Measurements from ENCODE around the gene MRTFA. TPM values are rescaled to one million over a fixed set of nuclear protein-coding genes. Genes with fewer than 3 reads are reported as not detected.

Gene MRTFA
- total RNA-seq, 4 donors from 2014 or later: 16.5 to 57.8 (median 48.9) TPM

- no peak for TF ChIP-seq CTCF (IDR thresholded peaks at IDR 0.05; ENCODE audit: low read depth)
Measured at GRCh38 chr22:40463017-40463631, 173.4 kb downstream of the MRTFA start.

DNA sequence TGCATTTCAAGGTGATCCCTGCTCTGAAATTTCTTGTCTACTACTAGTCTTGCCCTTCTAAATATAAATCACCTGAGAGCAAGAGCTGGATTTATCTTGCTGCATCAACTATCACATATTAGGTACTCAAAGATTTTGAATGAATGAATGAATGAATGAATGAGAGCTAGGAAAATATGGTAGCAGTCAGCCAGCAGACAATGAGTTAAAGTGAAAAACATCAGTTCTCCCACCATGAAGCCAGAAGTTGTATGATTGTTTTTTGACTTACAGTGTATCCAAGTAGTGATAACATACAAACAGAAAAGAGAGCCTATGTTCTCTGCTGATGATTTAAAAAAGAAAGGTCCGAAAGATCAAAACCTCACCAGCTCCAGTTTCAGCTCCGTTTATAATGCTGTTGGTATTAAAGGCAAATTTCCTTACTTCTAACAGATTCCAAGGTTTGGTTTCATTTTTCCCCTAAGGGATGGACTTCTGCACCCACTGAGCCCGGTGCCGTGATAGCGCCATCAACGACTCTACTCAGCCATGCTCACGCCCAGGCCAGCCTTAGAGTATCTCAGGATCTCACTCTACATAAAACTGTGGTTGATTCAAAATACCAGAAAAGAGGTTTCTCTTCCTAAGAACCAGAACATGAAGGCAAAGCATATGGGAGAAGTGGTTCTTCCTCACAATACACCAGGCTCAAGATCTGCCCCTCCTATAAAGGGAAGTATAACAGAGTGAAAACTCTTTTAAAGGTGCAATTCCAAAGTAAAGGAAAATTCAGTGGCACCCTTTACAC is 174.1 kb downstream of the MRTFA start:
- TF ChIP-seq CTCF (IDR thresholded peaks at IDR 0.05; ENCODE audit: low read depth): no peak

DNA sequence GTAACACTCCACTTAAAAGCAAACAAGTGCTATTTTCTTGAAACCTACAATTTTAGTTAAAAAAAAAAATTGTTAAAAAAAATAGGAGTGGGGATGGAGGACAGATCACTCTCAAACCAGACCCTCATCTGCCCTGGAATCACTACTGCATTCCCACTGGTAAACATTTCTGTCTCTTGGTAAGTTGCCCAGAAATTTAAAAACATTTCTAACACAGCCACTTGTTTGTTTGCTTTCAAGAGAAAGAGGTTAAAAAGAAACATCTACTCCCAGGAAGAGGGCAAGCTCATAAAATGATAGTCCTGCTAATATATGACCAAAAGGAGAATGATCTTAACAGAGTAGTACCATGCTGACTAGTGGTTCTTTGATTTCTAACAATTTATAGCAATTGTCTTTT is 182.8 kb downstream of the MRTFA start:
- no peak for TF ChIP-seq CTCF (IDR thresholded peaks at IDR 0.05; ENCODE audit: low read depth)

- TF ChIP-seq CTCF (IDR thresholded peaks at IDR 0.05; ENCODE audit: low read depth): no peak
Measured at GRCh38 chr22:40452730-40453487, 183.6 kb downstream of the MRTFA start.

- TF ChIP-seq CTCF (IDR thresholded peaks at IDR 0.05; ENCODE audit: low read depth): no peak
Measured at GRCh38 chr22:40451210-40451609, 185.3 kb downstream of the MRTFA start.

DNA sequence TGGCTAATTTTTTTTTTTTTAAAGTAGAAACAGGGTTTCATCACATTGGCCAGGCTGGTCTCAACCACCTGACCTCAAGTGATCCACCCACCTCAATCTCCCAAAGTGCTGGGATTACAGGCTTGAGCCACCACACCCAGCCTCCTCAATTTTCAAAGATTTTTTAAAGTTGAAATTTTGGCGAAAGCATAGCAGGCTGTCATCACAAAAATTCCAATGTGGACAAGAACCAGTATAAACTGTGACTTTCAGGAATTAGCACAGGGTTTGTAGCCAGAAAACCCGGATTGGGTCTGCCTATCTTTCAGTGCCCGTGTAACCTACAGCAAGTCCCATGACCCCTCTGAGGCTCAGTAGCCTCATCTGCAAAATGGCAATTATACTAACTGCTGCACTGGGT is 185.9 kb downstream of the MRTFA start:
- TF ChIP-seq CTCF (IDR thresholded peaks at IDR 0.05; ENCODE audit: low read depth): no peak

DNA sequence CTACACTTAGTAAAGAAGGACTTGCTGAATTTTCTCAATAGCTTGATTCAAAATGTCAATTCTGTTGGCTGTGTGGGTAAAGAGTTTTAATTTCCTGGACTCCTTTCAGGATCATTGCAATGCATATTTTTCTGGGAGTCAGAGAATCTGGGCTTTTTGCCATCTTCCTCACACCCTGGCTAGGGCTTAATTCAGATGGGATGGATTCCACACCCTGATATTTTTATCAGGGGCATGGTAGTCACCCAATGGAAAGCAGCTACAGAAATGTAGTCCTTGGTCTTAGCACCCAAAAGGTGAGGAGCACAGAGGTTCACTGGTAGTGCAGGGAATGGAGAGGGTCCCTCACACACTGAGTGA is 186.9 kb downstream of the MRTFA start:
- TF ChIP-seq CTCF (IDR thresholded peaks at IDR 0.05; ENCODE audit: low read depth): no peak

Data from subcutaneous adipose tissue (tissue), 4 donors.